GM21786 (cell line): ENCODE data around the gene DDA1.
"Not testable (repeated sequence)": the region's sequence is repeated elsewhere in the genome, so short reads cannot be mapped to it uniquely, and the experiment has no call there.

Experiments
- ATAC-seq: cut with Tn5 transposase; IDR thresholded peaks from one replicate; pipeline ENCODE4 v1.9.1; 2021; ENCODE audit not compliant: unreplicated experiment

The DDA1 gene

GRCh38 chr19:17309198-17309964 is at the start of gene DDA1:
DDA1 (plus strand) TSS chr19:17309563; CDS start chr19:17309655, 92 bp downstream.
- ATAC-seq, result peak; percentile 63

- ATAC-seq, result no peak
Observed at GRCh38 chr19:17259934-17260333, 49.4 kb upstream of the DDA1 start.

GRCh38 chr19:17260842-17261325 is 48.5 kb upstream of the DDA1 start:
- ATAC-seq, result peak; percentile 72

GRCh38 chr19:17262557-17262956 is 46.8 kb upstream of the DDA1 start:
- no peak for ATAC-seq

GRCh38 chr19:17263712-17264640 is 45.4 kb upstream of the DDA1 start:
- ATAC-seq, result no peak

GRCh38 chr19:17264641-17264979 is 44.8 kb upstream of the DDA1 start, which contains the start of gene USHBP1:
USHBP1 (minus strand) TSS chr19:17264745; CDS start chr19:17264299, 446 bp downstream.
- ATAC-seq, result no peak

GRCh38 chr19:17266026-17266425 is 43.3 kb upstream of the DDA1 start:
- ATAC-seq, result no peak

- ATAC-seq, result no peak
Observed at GRCh38 chr19:17266589-17266974, 42.8 kb upstream of the DDA1 start.

GRCh38 chr19:17266975-17267788 is 42.2 kb upstream of the DDA1 start, which contains the start of gene BABAM1:
BABAM1 (plus strand) TSS chr19:17267443; CDS start chr19:17268807, 1,364 bp downstream.
- peak; percentile 84 for ATAC-seq

- ATAC-seq, result no peak
Observed at GRCh38 chr19:17268754-17269153, 40.6 kb upstream of the DDA1 start.

- ATAC-seq, result not testable (repeated sequence)
Observed at GRCh38 chr19:17274892-17275291, 34.5 kb upstream of the DDA1 start.

GRCh38 chr19:17275441-17276175 is 33.8 kb upstream of the DDA1 start:
- no peak for ATAC-seq

- no peak for ATAC-seq
Observed at GRCh38 chr19:17279436-17279835, 29.9 kb upstream of the DDA1 start.

- ATAC-seq, result no peak
Observed at GRCh38 chr19:17281391-17282304, 27.7 kb upstream of the DDA1 start, which contains the start of gene ANKLE1. ANKLE1 (plus strand) TSS chr19:17281901; CDS start chr19:17281921, 20 bp downstream.

- no peak for ATAC-seq
Observed at GRCh38 chr19:17282488-17283125, 26.8 kb upstream of the DDA1 start.

GRCh38 chr19:17283504-17283996 is 25.8 kb upstream of the DDA1 start:
- ATAC-seq, result no peak

GRCh38 chr19:17285415-17286135 is 23.8 kb upstream of the DDA1 start:
- ATAC-seq, result no peak

GRCh38 chr19:17286263-17286662 is 23.1 kb upstream of the DDA1 start:
- no peak for ATAC-seq
